ENCODE data around the gene CHKB. TPM values are rescaled to one million over a fixed set of nuclear protein-coding genes. Genes with fewer than 3 reads are reported as not detected.

Gene CHKB
- total RNA-seq, 1 donor from 2014 or later: 47.6 TPM

DNA sequence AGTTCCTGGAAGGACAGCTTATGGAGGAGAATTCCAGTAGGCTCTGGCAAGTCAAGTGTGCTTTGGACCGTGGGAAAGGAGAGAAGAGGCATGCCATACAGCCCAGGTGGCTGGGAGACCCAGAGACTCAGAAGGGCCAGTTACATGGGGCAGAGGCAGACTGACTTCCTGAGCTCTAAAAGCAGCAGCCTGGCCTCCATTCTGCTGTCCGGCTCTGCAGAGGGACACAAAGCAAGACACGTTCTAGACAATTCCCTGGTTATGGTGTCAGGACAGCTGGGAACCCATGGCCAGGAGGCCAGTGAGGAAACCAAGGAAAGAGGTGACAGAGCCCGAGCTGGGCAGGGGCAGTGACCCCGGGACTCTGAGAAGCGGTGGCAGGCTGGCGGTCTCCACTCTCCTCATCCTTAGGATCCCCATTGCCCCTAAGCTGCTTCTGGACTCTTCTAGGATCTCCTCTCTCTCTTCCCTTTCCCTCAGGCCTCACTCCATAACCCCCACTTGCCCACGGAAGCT, 7.2 kb downstream of the CHKB start:
- no peak for DNase-seq (ENCODE audit: low spot score)

DNA sequence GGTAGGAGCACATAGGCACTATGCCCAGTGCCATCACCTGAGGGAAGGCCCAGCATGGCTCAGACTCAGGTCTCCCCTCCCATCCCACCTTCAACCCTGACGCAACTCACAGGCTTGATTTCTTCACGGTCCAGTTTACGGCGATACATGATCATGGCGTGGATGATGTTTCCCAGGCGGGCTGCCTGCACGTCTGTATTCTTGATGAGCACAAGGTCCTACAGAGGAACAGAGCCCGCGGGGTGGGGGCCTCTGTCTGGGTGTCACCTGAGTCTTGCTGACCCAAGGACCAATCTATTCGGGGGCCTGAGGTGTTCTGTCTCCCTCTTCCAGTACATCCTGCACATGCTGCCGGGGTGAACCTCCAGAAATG, 8.3 kb downstream of the CHKB start:
- no peak for DNase-seq (ENCODE audit: low spot score)

GRCh38 chr22:50573491-50574382, 8.9 kb downstream of the CHKB start:
- no peak for DNase-seq (ENCODE audit: low spot score)

GRCh38 chr22:50572965-50573364, 9.7 kb downstream of the CHKB start:
- no peak for DNase-seq (ENCODE audit: low spot score)

- no peak for DNase-seq (ENCODE audit: low spot score)
Measured at GRCh38 chr22:50571264-50572175, 11.1 kb downstream of the CHKB start.

DNA sequence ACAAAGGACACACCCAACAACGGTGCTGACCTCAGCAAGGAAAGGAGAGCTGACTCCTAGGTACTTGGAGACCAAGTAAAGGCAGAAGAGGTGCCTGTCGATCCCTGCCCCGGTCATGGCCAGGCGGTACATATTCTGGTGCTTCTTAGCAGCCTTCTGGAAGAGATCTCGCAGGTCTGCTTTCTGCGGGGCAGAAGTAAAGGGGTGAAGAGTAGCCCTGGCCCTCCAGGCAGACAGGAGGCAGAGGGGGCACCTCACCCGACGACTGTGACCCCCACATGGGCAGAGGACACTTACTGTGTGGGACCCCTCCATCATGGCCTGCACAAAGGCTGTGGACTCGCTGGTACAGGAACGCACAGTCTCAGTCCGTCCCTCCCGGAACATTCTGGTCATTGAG, 11.8 kb downstream of the CHKB start:
- DNase-seq (ENCODE audit: low spot score): no peak

DNA sequence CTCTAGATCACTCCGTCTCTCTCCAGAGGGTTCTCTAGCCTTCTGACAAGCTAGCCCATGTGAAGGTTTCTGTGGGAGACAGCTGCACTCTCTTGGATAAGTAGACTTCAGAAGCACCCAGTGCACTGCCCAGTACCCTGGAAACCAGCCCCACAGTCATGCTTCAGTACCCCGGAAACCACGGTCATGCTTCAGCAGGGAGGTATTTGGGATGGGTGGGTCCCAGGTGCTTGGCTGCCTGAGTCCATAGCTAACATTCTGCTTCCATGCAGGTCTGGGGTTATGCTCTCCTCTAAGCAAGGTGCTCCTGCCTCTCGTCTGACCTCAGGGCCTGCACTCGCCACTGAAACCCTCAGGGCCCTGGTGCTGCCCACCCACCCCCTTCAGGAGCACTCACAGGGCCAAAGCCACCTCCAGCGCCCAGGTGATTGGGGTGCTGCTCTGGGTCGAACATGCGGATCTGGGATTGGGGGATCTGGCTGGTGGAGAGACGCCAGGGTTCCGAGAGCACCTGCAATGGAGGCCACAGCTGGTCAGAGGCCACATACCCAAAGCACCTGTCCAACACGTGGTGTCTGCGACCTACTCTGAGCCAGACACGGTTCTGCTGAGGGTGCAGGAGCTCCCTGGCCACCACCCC, 12.6 kb downstream of the CHKB start:
- no peak for DNase-seq (ENCODE audit: low spot score)

DNA sequence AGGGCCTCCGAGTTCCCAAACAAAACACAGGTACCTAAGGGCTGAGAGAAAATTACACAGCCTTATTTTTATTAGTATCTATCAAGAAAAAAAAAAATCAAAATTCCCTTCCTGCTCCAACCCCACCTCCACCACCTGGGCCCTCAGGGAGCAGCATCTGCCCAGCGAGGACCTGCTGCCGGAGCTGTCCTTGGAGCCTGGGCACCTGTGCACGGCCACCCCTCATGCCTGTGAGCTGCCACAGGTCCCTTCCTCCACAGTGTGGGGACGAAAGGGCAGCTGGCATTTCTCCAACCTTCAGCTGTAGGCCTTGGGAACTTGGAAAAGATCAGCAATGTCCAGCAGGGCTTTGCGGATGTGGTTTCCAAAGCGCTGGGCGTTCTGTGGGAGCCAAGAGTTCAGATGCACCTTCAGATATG, 13.6 kb downstream of the CHKB start:
- no peak for DNase-seq (ENCODE audit: low spot score)

- DNase-seq (ENCODE audit: low spot score): no peak
Measured at GRCh38 chr22:50568626-50569025, 14.0 kb downstream of the CHKB start.

GRCh38 chr22:50567721-50568252, 14.9 kb downstream of the CHKB start:
- DNase-seq (ENCODE audit: low spot score): no peak

DNA sequence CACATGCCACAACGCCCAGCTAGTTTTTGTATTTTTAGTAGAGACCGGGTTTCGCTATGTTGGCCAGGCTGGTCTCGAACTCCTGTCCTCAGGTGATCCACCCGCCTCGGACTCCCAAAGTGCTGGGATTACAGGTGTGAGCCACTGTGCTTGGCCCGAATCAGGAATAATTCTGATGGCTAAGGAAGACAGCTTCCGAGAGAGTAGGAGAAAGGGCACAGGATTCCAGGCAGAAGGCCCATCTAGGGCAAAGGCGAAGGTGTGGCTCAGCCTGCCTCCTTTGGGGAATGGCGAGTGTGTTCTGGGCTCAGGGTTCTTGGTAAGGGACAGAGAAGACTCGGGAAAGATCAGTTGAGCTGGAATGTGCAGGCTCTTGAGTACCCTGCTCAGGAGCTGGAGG, 18.4 kb downstream of the CHKB start:
- no peak for DNase-seq (ENCODE audit: low spot score)

DNA sequence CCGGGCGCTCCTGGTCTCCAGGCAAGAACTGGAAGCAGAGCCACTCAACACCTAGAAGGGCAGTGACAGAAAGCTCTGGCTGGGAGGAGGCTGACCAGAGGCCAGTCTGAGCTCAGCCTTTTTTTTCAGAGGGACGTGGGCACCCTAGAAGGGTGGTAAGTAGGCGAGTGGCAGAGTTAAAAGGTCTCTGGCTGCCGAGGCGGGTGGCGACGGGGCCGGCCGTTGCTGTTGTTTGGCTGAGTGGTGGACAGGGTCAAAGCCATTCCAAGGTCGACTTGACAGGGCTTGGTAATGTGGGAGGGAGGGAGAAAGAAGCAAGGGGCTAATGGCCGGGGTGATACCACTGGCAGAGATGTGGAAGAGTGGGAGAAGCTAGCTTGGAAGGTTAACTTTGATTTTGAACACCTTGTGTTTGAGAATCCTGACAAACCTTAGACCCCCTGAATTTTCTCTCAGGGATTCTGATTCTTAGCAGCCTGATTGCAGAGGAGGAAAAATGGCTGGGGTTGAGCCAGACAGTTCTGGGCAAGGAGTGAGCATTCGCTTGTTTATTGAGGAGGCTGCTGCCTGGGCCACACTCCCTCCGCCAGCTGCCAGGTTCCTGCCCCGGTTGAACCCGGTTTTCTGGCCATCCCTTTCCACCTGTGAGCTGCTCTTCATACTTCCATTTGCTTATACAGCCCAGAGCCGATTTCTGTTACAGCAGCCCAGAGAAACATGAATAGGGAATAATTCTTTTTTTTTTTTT, 19.1 kb downstream of the CHKB start:
- no peak for DNase-seq (ENCODE audit: low spot score)

DNA sequence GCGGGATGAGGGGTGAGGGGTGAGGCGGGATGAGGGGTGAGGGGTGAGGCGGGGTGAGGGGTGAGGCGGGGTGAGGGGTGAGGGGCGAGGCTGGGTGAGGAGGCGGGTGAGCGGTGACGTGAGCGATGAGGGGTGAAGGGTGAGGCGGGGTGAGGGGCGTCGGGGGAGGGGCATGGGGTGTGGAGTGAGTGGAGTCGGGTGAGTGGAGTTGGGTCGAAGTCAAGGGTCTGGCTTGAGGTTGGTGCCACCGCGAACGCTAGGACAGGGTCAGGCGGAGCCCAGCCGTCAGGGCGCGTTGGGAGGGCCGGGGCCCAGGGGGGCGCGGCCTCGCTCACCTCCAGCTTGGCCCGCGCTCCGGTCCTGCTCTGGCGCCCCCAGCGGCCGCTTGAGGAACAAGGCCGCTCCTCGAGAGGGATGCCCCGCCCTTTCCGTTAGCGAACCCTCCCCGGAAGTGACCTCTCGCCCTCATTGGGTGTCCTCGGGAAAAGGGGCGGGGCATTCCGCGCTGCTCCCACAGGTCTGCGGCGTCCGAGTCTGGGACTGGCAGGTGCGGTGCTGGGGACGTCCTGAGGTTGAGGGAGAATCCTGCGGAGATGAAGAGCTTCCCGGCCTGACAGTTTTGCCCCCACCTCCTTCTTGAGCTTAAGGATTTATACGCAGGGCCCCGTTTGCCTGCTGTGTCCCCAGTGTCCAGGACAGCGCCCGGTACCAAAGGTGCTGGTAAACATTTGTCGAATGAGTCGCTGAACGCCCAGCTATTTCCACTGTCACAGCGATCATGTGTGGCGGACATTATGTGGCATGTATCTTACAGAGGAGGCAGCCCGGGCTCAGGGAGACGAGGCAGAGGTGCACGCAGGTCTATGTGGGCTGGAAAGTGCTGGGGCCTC, 19.9 kb downstream of the CHKB start, which contains the start of gene SYCE3:
TSS of gene SYCE3 (minus strand) at position 397 of the 890 bp plus-strand sequence. CDS start 6,514 bp downstream, outside the sequence.
- DNase-seq (ENCODE audit: low spot score): peak; percentile 99

DNA sequence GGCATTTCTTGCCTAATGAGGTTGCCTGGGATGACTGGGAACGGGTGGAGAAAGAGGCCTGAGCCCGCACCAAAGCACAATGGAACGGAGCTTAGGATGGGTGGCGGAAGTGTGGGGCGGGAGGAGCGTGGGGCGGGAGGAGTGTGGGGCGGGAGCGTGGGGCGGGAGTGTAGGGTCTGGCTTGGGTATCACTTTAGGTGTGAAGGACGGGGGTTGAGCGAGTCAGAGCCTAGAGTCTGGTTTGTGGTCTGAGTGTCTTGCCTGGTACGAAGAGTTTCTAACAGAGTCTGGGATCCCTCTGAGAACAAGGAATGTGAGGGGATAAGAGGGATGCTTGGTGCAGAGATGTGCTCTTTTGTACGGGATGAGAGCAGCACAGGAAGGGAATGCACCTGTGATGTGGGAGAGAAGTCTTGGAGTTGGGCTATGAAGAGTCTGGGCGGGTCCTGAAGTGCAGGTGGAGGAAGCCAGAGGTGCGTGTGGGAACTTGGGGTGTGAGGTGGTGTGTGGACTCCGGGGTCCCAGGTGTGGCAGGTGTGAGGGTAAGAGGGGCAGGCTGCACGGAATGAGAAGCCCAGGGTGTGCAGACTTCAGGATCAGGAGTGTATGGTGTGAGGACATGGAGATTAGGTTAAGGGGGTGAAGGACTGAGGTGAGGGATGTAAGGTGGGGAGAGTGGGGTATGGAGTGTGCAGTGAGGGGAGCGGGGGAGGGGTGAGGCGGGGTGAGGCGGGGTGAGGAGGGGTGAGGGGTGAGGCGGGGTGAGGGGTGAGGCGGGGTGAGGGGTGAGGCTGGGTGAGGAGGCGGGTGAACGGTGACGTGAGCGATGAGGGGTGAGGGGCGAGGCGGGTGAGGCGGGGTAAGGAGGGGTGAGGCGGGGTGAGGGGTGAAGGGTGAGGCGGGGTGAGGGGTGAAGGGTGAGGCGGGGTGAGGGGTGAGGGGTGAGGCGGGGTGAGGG, 21.0 kb downstream of the CHKB start:
- DNase-seq (ENCODE audit: low spot score): no peak

GRCh38 chr22:50560034-50560433, 22.6 kb downstream of the CHKB start:
- no peak for DNase-seq (ENCODE audit: low spot score)

GRCh38 chr22:50556703-50557102, 25.9 kb downstream of the CHKB start:
- no peak for DNase-seq (ENCODE audit: low spot score)

DNA sequence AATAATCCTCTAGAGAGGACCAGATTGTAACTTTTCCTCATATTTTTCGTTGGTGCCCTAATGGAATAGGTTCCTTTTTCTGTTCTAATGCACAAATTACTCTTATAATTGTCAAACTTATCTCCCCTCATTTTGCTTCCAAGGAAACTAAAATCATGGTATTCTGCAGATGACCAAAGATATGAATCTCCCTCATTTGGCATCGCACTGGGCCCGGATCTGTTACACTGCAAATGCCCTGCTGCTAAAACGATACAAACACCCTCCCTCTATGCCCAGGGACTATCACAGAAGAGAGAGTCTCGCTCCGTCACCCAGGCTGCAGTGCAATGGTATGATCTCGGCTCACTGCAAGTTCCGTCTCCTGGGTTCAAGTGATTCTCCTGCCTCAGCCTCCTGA, 29.3 kb downstream of the CHKB start:
- DNase-seq (ENCODE audit: low spot score): no peak

DNA sequence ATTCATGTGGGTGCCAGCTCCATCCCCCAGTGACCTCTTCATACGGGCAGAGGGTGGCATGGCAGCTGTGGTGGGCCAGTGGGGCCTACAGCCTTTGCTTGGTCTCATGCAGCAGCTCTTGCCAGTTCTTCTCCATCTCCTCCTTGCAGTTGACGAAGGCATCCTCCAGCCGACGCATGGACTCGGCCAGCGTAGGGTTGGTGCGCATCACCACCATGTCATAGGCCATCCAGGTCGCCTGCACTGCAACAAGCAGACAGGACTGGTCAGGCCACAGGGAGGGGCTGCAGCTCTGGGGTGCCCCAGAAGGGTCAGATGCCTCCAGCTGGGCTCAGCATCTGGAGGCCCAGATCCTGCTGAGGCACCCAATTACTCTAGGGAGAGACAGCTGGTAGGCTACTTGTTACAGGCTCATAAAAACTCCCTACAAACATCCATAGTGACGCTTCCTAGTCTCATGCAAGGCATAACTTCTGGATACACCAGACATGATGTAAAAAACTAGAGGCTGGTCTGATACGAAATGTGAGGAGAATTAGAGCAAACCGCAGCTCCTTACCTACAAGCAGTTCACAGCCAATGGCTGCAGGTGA, 31.4 kb downstream of the CHKB start:
- DNase-seq (ENCODE audit: low spot score): no peak

All from mesenteric fat pad (tissue), 1 donor.